HG03342 (cell line): Measurements from ENCODE around the gene C14orf132.
"Not testable (repeated sequence)": the region's sequence is repeated elsewhere in the genome, so short reads cannot be mapped to it uniquely, and the experiment has no call there.

Source experiments
- ATAC-seq: cut with Tn5 transposase; IDR thresholded peaks from one replicate; pipeline ENCODE4 v1.9.1; 2021; ENCODE audit warnings: mild to moderate bottlenecking, moderate library complexity; ENCODE audit not compliant: unreplicated experiment

C14orf132 gene

GRCh38 chr14:96038920-96039632 lies at the start of gene C14orf132:
C14orf132 (plus strand) TSS chr14:96039362; CDS start chr14:96039501, 139 bp downstream.
- ATAC-seq, result peak; percentile 51

GRCh38 chr14:95993768-95994592 lies 45.2 kb upstream of the C14orf132 start:
- no peak for ATAC-seq

GRCh38 chr14:95994593-95994928 lies 44.6 kb upstream of the C14orf132 start:
- no peak for ATAC-seq

GRCh38 chr14:95998656-95999055 lies 40.5 kb upstream of the C14orf132 start:
- no peak for ATAC-seq

- ATAC-seq, result no peak
Observed at GRCh38 chr14:96001866-96002497, 37.2 kb upstream of the C14orf132 start.

- no peak for ATAC-seq
Observed at GRCh38 chr14:96002498-96002884, 36.7 kb upstream of the C14orf132 start.

- ATAC-seq, result no peak
Observed at GRCh38 chr14:96011131-96011530, 28.0 kb upstream of the C14orf132 start.

GRCh38 chr14:96011607-96012006 lies 27.6 kb upstream of the C14orf132 start:
- no peak for ATAC-seq

- ATAC-seq, result not testable (repeated sequence)
Observed at GRCh38 chr14:96012757-96013156, 26.4 kb upstream of the C14orf132 start.

GRCh38 chr14:96014176-96014575 lies 25.0 kb upstream of the C14orf132 start:
- ATAC-seq, result no peak

GRCh38 chr14:96016501-96017160 lies 22.5 kb upstream of the C14orf132 start:
- ATAC-seq, result no peak

- no peak for ATAC-seq
Observed at GRCh38 chr14:96017882-96018281, 21.3 kb upstream of the C14orf132 start.

- no peak for ATAC-seq
Observed at GRCh38 chr14:96027431-96028355, 11.5 kb upstream of the C14orf132 start.

- no peak for ATAC-seq
Observed at GRCh38 chr14:96029089-96029645, 10.0 kb upstream of the C14orf132 start.

GRCh38 chr14:96030108-96030760 lies 8.9 kb upstream of the C14orf132 start:
- ATAC-seq, result no peak

- ATAC-seq, result no peak
Observed at GRCh38 chr14:96031691-96032090, 7.5 kb upstream of the C14orf132 start.

- no peak for ATAC-seq
Observed at GRCh38 chr14:96035456-96035855, 3.7 kb upstream of the C14orf132 start.

GRCh38 chr14:96037891-96038557 lies 1.1 kb upstream of the C14orf132 start:
- ATAC-seq, result no peak

- ATAC-seq, result no peak
Observed at GRCh38 chr14:96038558-96038919, 623 bp upstream of the C14orf132 start.
